GF-D8 (cell line): ENCODE results near the gene MEGF6.

Experiments
- DNase-seq: peaks from one replicate; lab custom pipeline; 2025; lab: John Stamatoyannopoulos, UW

The MEGF6 gene

GRCh38 chr1:3457910-3458883 lies 153.1 kb downstream of the MEGF6 start:
- DNase-seq, result peak; percentile 58

- no peak for DNase-seq
Measured at GRCh38 chr1:3456964-3457909, 154.1 kb downstream of the MEGF6 start.

DNA sequence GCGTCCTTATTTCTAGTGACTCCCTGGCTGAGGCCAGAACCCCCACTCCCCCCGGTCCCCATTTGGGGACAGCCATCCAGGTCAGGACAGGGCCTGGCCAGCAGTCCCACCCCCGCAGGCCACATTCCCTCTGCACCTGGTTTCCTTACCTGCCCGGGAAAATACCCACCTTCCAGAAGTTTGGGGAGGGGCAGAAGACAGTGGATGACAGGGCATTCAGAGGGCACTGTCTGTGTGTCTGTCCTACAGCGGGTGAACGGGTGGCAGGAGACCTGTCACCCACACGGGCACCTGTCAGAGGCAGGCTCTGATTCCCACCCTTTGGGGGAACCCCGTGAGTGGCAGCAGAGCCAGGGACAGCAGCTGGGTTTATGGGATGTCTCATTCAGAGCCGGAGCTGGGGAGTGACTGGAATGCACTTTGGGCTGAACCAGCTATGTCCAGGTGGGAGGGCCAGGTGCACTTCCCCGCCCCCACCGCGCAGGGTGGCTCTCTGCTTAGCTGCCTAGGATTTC lies 154.8 kb downstream of the MEGF6 start:
- no peak for DNase-seq

GRCh38 chr1:3455670-3456448 lies 155.4 kb downstream of the MEGF6 start:
- DNase-seq, result no peak

DNA sequence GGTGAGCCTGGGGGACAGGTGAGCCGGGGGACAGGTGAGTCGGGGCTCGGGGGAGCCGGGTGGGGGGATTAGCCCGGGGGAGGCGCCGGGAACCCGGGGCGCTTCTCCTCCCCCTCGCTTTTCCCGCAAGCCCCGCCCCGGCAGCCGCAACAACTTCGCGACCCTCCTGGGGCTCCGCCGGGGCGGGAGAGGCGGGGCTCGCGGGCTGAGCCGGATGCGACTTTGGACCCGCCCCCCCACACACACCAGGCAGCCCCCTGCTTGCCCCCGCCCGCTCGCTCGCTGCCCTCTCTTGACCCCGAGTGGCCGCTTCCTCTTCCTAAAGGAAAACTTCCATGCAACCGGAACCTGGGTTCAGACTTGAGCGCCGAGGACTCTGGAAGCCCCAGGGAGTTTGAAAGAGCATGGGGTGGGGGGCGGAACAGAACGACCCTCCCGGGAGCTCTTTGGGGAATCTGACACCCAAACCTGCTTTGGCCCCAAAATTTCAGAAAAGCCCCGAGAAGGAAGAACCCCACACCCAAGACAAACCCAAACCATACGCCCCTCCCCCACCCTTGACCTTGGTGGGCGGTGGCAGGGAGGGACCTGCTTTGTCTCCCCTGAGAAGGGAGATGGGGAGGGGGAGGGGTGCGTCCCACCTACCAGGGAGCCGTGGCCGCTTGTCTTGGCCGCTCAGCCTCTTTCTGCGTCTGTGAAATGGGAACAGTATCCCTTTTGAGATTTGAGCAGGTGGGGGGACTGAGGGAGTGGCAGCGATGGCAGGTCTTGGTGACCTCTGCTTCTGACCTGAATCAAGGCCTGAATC lies 156.3 kb downstream of the MEGF6 start:
- peak; percentile 59 for DNase-seq

- peak; percentile 47 for DNase-seq
Measured at GRCh38 chr1:3453891-3454810, 157.2 kb downstream of the MEGF6 start, which contains the start of gene ARHGEF16. Gene ARHGEF16 (plus strand): TSS chr1:3454665. CDS start chr1:3463085, 8,420 bp downstream.

GRCh38 chr1:3453203-3453761 lies 158.0 kb downstream of the MEGF6 start:
- DNase-seq, result peak; percentile 31

DNA sequence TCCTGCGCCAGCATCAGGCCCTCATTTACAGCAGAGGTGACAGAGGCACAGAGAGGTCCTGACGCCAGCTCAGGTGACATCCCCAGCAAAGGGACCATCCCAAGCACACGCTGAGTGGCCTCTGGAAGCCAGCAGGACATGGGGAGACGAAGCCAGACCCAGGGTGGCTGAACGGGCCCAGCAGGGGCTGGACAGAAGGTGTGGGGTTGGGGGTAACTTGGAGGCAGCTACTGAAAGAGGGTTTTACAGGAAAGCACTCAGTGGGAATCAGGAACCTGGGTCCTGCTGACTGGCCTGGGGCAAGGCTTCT lies 158.5 kb downstream of the MEGF6 start:
- DNase-seq, result no peak

DNA sequence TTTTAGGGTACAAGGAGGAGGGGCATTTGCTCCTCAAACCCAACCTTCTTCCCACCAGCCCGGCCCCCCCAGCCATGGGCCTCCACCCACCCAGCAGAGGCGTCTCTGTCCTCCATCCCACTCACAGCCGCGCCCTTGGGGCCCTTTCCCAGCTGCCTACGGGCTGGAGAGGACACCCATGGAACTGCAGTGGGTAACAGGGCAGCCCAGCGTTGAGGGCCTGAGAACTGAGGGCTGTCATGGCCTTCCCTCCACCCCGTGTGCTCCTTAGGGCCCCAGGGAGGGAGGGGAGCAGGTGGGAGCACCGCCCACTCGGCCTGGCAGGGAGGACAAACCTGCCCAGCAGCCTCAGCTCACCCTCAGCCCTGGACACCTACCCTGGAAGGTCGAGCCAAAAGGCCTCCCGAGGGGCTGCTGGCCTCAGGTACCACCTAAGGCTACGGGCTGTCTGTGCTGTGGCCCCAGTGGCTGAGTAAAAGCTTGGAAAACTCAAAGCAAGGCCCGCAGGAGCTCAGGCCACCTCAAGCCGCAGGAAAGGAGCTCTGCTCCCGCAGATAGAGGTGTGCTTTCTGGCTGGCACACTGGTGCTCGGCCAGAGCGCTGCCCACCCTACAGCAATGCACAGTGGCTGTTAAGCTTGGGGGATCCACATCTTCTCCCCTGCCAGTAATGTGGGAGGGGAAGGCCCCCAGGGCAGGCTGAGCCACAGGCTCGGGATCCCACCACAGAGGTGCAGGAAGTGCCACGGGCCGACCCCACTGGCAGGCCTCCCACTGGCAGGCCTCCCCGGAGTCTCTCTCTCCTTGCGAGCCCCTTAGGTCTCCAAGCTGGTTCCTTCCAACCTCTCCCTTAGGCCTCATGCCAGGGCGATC lies 159.1 kb downstream of the MEGF6 start:
- DNase-seq, result no peak

- no peak for DNase-seq
Measured at GRCh38 chr1:3450983-3451382, 160.3 kb downstream of the MEGF6 start.

- DNase-seq, result no peak
Measured at GRCh38 chr1:3450202-3450863, 161.0 kb downstream of the MEGF6 start.

GRCh38 chr1:3444736-3445135 lies 166.6 kb downstream of the MEGF6 start:
- no peak for DNase-seq

GRCh38 chr1:3444298-3444697 lies 167.0 kb downstream of the MEGF6 start:
- no peak for DNase-seq

- DNase-seq, result no peak
Measured at GRCh38 chr1:3443807-3444206, 167.5 kb downstream of the MEGF6 start.

DNA sequence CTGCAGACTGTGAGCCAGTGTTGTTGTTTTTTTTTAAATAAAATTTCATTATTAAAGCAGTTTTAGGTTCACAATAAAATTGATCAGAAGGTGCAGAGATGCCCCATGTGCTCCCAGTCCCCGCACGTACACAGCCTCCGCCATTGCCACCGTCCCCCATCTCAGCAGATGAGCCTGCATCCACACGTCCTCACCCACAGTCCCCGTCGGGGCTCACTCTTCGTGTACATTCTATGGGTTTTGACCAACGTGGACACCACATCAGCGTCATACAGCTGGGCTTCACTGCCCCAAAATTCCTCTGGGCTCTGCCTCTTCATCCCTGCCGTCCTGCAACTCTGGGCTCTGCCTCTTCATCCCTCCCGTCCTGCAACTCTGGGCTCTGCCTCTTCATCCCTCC lies 168.4 kb downstream of the MEGF6 start:
- no peak for DNase-seq

GRCh38 chr1:3442331-3442730 lies 169.0 kb downstream of the MEGF6 start:
- DNase-seq, result no peak

- no peak for DNase-seq
Measured at GRCh38 chr1:3441880-3442279, 169.4 kb downstream of the MEGF6 start.

DNA sequence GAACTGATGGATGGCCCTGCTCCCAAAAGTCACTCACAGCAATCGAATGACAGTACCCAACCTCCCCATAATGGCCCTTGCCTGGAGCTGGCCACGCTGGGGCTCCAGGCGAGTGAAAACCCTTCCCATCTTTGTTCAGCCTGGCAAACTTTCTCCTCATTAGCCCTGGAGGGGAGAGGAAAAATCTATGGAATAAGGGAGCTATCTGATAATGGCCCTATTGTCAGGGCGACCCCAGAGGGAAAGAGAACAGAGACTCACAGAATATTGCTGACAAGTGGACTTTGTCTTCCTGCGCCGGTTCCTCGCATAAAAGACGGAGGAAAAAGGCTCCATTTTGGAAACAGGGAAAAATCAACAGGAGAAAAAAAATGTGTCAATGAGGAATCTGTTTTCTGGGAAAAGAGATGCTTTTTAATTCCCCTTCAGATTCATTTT lies 169.9 kb downstream of the MEGF6 start:
- DNase-seq, result no peak
